ENCODE results near the gene RGS6.

Gene RGS6

GRCh38 chr14:72545411-72546311 is 613.4 kb downstream of the RGS6 start:
- in situ Hi-C loops (cut with MboI; ENCODE audit: low sequenced_read_pairs), result no loop called here

- in situ Hi-C loops (cut with MboI; ENCODE audit: low sequenced_read_pairs), result no loop called here
Measured at GRCh38 chr14:72546344-72547016, 614.3 kb downstream of the RGS6 start.

- in situ Hi-C loops (cut with MboI; ENCODE audit: low sequenced_read_pairs), result no loop called here
Measured at GRCh38 chr14:72547999-72548398, 615.8 kb downstream of the RGS6 start.

- in situ Hi-C loops (cut with MboI; ENCODE audit: low sequenced_read_pairs), result no loop called here
Measured at GRCh38 chr14:72549026-72549425, 616.8 kb downstream of the RGS6 start.

- in situ Hi-C loops (cut with MboI; ENCODE audit: low sequenced_read_pairs), result no loop called here
Measured at GRCh38 chr14:72549854-72550253, 617.6 kb downstream of the RGS6 start.

GRCh38 chr14:72550513-72550912 is 618.3 kb downstream of the RGS6 start:
- in situ Hi-C loops (cut with MboI; ENCODE audit: low sequenced_read_pairs), result no loop called here

- in situ Hi-C loops (cut with MboI; ENCODE audit: low sequenced_read_pairs), result no loop called here
Measured at GRCh38 chr14:72552236-72552635, 620.0 kb downstream of the RGS6 start.

GRCh38 chr14:72553161-72553560 is 620.9 kb downstream of the RGS6 start:
- in situ Hi-C loops (cut with MboI; ENCODE audit: low sequenced_read_pairs), result no loop called here

GRCh38 chr14:72553656-72554055 is 621.4 kb downstream of the RGS6 start:
- in situ Hi-C loops (cut with MboI; ENCODE audit: low sequenced_read_pairs), result no loop called here

GRCh38 chr14:72554401-72554800 is 622.2 kb downstream of the RGS6 start:
- in situ Hi-C loops (cut with MboI; ENCODE audit: low sequenced_read_pairs), result no loop called here

GRCh38 chr14:72554994-72555608 is 622.9 kb downstream of the RGS6 start:
- in situ Hi-C loops (cut with MboI; ENCODE audit: low sequenced_read_pairs), result no loop called here

GRCh38 chr14:72555609-72556000 is 623.4 kb downstream of the RGS6 start:
- in situ Hi-C loops (cut with MboI; ENCODE audit: low sequenced_read_pairs), result no loop called here

GRCh38 chr14:72557671-72558070 is 625.4 kb downstream of the RGS6 start:
- in situ Hi-C loops (cut with MboI; ENCODE audit: low sequenced_read_pairs), result no loop called here

- in situ Hi-C loops (cut with MboI; ENCODE audit: low sequenced_read_pairs), result no loop called here
Measured at GRCh38 chr14:72558721-72559120, 626.5 kb downstream of the RGS6 start.

GRCh38 chr14:72559202-72559601 is 627.0 kb downstream of the RGS6 start:
- in situ Hi-C loops (cut with MboI; ENCODE audit: low sequenced_read_pairs), result no loop called here

GRCh38 chr14:72559669-72560255 is 627.5 kb downstream of the RGS6 start:
- in situ Hi-C loops (cut with MboI; ENCODE audit: low sequenced_read_pairs), result no loop called here

- in situ Hi-C loops (cut with MboI; ENCODE audit: low sequenced_read_pairs), result no loop called here
Measured at GRCh38 chr14:72560331-72560730, 628.1 kb downstream of the RGS6 start.

GRCh38 chr14:72560889-72561493 is 628.8 kb downstream of the RGS6 start:
- in situ Hi-C loops (cut with MboI; ENCODE audit: low sequenced_read_pairs), result no loop called here

- in situ Hi-C loops (cut with MboI; ENCODE audit: low sequenced_read_pairs), result no loop called here
Measured at GRCh38 chr14:72562300-72562699, 630.1 kb downstream of the RGS6 start.

- in situ Hi-C loops (cut with MboI; ENCODE audit: low sequenced_read_pairs), result no loop called here
Measured at GRCh38 chr14:72563676-72564075, 631.4 kb downstream of the RGS6 start.

- in situ Hi-C loops (cut with MboI; ENCODE audit: low sequenced_read_pairs), result no loop called here
Measured at GRCh38 chr14:72565149-72565559, 632.9 kb downstream of the RGS6 start.

Data from HL-60/S4 (cell line).